SK-N-SH treated with all-trans-retinoic acid at 6 μM for 48 hours (cell line): ENCODE measurements around the gene STEAP2.

Experiments used
- ARNTL ChIP-seq: fragments of 450-650 bp; formaldehyde crosslinking; IDR thresholded peaks from 2 replicates; pipeline ENCODE4 v1.5.0; 2020; ENCODE audit warnings: low read depth, mild to moderate bottlenecking, moderate library complexity, borderline replicate concordance
- OSR1 ChIP-seq: fragments of 250-450 bp; sonication (Bioruptor Pico); IDR thresholded peaks from 2 replicates; pipeline ENCODE4 v1.8.0; 2022; ENCODE audit warnings: moderate library complexity, mild to moderate bottlenecking, inconsistent platforms
- POU6F1 ChIP-seq: fragments of 250-450 bp; sonication (Bioruptor Pico); IDR thresholded peaks from 2 replicates; pipeline ENCODE4 v1.8.0; 2021; ENCODE audit warnings: low read depth, mild to moderate bottlenecking, moderate library complexity, borderline replicate concordance
- RARB ChIP-seq: fragments of 250-450 bp; sonication (Bioruptor Pico); IDR thresholded peaks from 2 replicates; pipeline ENCODE4 v1.8.0; 2021; ENCODE audit warnings: mild to moderate bottlenecking, moderate library complexity
- TOX ChIP-seq: fragments of 250-450 bp; sonication (Bioruptor Pico); IDR thresholded peaks from 2 replicates; pipeline ENCODE4 v1.8.0; 2021; ENCODE audit warnings: mild to moderate bottlenecking, moderate library complexity, borderline replicate concordance
- TSHZ2 ChIP-seq: fragments of 250-450 bp; sonication (Bioruptor Pico); IDR thresholded peaks from 2 replicates; pipeline ENCODE4 v1.5.0; 2020; ENCODE audit warnings: mild to moderate bottlenecking, moderate library complexity
- ZC3H10 ChIP-seq: fragments of 250-450 bp; sonication (Bioruptor Pico); IDR thresholded peaks from 2 replicates; pipeline ENCODE4 v1.5.1; 2021; ENCODE audit warnings: mild to moderate bottlenecking, moderate library complexity

- TF ChIP-seq ARNTL (CRISPR knock-in tag) (no peak), TSHZ2 (CRISPR knock-in tag) (no peak), POU6F1 (CRISPR knock-in tag) (no peak), ZC3H10 (CRISPR knock-in tag) (no peak), OSR1 (CRISPR knock-in tag) (no peak), TOX (CRISPR knock-in tag) (no peak), RARB (CRISPR knock-in tag) (no peak)
These were observed 35.9 kb upstream of the STEAP2 start for GRCh38 chr7:90175667-90176066.
